Right renal cortex interstitium (tissue), 3 donors: ENCODE measurements around the gene MLF1. TPM values are rescaled to one million over a fixed set of nuclear protein-coding genes. Genes with fewer than 3 reads are reported as not detected.
A peak's percentile ranks its signal among the peaks of the same experiment; 100 is the strongest.
"Not testable (repeated sequence)": the region's sequence is repeated elsewhere in the genome, so short reads cannot be mapped to it uniquely, and the experiment has no call there.

Experiments
- DNase-seq, 3 donors: peaks; one replicate each; pipeline ENCODE4 v3.0.0-alpha.2; 2013; ENCODE audit warnings: low read depth in 3 of 3, low spot score in 2 of 3
- polyA plus RNA-seq, 3 donors: library from polyadenylated mRNA; unstranded; fragments of 120-200 nt; gene quantifications; one replicate each; pipeline ENCODE4 v1.2.1, GENCODE V29; 2013; ENCODE audit not compliant: insufficient read length in 3 of 3

Gene MLF1, protein sequence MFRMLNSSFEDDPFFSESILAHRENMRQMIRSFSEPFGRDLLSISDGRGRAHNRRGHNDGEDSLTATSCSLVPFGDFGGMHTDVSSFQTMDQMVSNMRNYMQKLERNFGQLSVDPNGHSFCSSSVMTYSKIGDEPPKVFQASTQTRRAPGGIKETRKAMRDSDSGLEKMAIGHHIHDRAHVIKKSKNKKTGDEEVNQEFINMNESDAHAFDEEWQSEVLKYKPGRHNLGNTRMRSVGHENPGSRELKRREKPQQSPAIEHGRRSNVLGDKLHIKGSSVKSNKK
- polyA plus RNA-seq = 10 to 100 TPM; 64.2 to 72.2 (median 66.4) TPM

GRCh38 chr3:158570999-158571702 lies at the start of gene MLF1:
Gene MLF1, plus strand, starts transcription at chr3:158571194. Its CDS starts 107 bp downstream, at chr3:158571301.
- peak; percentile 91 to 94 (median 93) for DNase-seq

- DNase-seq = no peak
Measured at GRCh38 chr3:158522221-158523136, 48.5 kb upstream of the MLF1 start.

DNA sequence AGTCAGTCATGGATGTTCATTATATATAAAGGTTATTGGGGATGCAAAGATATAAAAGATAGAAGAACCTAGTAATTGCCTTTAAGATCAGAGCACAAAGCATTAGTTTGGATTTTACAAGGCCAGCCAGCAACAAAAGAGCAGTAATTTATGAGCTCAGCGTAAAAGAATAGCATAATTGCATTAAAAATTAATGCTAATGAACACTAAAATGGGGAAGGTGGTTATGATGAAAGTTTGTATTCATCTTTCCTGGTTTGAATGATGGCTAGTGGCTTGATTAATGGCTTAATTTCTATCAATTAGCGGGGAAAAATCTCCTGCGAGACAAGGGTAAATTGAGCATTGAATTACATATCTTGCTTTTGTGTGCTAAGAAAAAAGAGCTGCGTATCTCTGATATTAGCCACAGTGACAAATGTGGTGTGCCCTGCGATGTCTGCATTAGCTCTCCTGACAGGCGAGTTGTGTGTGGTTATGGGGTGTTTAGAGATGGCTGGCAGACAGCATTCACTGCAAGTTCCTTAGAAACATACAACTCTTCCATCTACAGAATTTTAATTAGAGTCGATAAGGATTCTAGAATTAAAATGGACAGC lies 42.8 kb upstream of the MLF1 start:
- DNase-seq = no peak

DNA sequence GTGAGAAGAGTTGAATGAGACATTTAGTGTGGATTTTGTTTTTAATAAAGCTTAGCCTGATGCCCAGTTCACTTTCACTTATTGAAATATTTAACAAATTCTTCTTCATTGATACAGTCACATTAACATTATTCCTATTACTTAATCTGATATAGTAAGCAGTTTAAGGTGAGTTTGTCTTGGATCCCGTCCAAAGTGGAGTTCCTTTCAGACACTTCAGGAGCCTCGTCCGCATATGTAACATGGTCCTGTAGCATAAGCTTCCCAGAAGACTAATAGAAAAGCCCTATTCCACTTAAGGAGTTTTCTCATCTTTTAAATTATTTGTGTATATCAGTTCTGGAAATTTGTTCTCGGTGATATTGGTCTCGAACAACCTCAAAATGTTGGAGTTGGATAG lies 39.7 kb upstream of the MLF1 start:
- no peak for DNase-seq

DNA sequence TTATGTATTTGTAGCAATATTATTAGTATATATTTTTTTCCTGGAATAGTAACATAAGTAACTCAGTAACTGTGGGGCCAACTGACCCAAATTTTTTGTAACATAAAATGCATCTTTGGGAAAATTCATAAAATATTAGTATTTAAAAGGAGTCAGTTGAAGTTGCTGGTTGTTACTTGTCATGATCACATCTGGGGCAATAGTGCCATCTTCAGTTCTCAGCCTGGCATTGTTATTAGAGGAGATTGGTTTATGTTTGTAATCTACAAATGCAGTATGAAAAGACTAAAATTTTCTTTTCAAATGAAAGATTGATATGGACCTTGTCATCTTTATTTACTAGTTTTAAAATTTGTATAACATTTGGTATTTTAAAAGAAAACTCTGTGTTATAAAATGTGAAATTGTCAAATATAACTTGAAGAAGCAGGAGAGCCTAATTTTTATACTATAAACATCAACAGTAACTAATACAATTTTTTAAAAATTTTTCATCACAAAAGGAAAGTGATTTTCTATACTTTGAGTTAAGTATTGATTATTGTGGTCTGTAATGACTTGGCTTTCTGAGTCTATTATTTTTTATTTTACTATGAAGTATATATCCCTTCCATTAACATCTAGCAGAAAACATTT lies 38.8 kb upstream of the MLF1 start:
- DNase-seq = no peak

- no peak for DNase-seq
Measured at GRCh38 chr3:158535918-158536317, 35.1 kb upstream of the MLF1 start.

- peak in 2 of 3 donors; percentile 18 to 32 for DNase-seq
Measured at GRCh38 chr3:158539414-158540014, 31.5 kb upstream of the MLF1 start.

- no peak for DNase-seq
Measured at GRCh38 chr3:158540066-158540465, 30.9 kb upstream of the MLF1 start.

- no peak for DNase-seq
Measured at GRCh38 chr3:158548691-158549090, 22.3 kb upstream of the MLF1 start.

GRCh38 chr3:158549938-158550337 lies 21.1 kb upstream of the MLF1 start:
- DNase-seq = not testable (repeated sequence)

DNA sequence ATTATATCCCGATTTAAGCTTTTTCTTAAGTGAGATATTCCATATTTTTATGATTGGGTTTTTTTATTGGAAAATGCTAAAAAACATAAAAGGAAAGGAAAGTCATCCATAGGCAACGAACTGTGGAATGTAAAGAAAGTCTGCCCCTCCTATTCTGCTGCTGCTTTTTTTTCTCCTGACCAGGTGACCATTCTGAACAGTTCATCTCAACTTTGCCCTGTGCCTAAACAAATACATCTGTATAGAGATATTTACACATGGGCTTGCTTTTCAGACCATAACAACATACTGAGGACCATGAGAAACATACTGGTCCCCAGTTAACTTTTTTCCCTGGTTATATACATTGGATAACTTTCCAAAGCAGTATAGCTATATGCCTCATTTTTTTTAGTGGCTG lies 18.9 kb upstream of the MLF1 start:
- DNase-seq = no peak

- DNase-seq = no peak
Measured at GRCh38 chr3:158559504-158559903, 11.5 kb upstream of the MLF1 start.

DNA sequence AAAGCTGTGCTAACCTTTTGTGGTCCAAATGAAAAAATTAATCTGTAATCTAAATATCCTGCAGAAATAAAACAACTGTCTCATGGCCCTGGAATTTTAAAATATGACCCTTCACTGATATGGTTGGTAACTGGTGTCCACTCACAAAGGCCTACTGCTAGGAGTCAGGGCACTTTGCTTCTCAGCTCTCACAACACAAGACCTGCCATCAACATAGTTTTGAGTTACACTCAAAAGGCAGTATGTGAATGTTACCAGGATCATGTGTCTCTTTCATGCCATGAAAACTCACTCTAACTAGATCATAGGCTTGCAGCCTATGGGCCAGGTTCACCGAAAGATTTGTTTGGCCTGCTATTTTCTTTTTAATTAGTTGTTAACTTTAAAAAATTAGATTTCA lies 10.0 kb upstream of the MLF1 start:
- DNase-seq = no peak

DNA sequence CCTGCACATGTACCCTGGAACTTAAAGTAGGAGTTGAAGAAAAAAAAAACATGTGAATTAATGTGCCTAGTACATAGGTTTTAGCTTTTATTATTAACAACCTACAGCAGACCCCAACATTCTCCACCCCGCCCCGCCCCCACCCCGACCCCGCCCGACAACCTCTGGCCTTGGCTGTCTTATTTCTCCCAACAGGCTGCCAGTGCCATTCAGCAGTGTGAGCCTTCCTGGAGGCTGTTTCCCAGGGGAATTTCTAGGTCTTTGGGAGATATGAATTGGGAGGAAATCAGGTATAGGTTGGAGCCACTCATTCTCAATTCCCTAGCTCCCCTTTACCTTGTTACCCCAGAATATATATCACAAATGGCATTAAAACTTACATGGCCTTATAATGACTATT lies 8.3 kb upstream of the MLF1 start:
- no peak for DNase-seq

GRCh38 chr3:158563076-158563475 lies 7.9 kb upstream of the MLF1 start:
- no peak for DNase-seq

DNA sequence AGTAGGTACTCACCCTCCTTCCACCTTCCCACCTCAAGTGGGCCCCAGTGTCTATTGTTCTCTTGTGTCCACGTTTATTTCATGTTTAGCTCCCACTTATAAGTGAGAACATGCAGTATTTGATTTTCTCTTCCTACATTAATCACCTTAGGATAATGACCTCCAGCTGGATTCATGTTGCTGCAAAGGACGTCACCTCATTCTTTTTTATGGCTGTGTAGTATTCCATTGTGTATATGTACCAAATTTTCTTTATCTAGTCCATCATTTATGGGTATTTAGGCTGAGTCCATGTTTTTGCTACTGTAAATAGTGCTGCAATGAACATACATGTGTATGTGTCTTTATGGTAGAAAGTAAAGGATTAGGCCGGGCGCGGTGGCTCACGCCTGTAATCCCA lies 5.9 kb upstream of the MLF1 start:
- no peak for DNase-seq

GRCh38 chr3:158568784-158569183 lies 2.2 kb upstream of the MLF1 start:
- DNase-seq = no peak

DNA sequence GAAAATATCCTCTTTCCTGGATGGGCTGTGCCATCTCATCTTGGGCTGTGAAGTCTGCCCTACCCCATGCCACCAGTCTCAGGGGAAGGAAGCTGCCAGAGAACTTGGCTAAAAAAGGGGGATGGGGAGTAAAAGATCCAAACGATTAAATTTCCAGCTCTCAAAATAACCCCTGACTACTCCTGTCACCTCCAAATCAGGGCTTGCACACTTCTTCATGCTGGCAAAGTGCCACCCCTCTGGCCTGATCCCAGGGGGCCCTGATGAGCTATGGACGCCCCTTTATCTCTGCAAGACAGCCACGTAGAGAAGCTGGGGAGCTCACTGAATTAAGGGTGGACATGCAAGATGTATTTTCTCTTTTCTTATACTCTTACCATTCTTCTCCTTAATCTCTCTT lies 1.2 kb upstream of the MLF1 start:
- DNase-seq = no peak

DNA sequence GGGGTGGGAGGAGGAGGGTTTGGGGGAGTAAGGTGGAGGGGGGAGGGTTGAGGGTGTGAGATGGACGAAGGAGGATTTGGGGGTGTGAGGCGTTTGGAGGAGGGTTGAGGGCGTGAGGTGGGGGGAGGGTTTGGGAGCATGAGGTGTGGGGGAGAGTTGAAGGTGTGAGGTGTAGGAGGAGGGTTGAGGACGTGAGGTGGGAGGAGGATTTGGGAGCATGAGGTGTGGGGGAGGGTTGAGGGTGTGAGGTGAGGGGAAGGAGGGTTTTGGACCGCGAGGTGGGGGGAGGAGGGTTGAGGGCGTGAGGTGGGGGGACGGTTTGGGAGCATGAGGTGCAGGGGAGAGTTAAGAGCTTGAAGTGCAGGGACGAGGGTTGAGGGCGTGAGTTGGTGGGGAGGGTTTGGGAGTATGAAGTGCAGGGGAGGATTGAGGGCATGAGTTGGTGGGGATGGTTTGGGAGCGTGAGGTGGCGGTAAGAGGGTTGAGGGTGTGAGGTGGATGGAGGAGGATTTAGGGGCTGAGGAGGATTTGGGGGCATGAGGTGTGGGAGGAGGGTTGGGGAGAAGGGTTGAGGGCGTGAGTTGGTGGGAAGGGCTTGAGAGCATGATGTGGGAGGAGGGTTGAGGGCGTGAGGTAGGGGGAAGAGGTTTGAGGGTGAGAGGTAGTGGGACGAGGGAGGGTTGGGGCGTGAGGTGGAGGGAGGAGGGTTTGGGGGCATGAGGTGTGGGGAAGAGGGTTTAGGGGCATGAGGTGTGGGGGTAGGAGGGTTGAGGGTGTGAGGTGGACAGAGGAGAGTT lies 1.2 kb downstream of the MLF1 start:
- DNase-seq = no peak
